ENCODE measurements around the gene DEF6. TPM values are rescaled to one million over a fixed set of nuclear protein-coding genes. Genes with fewer than 3 reads are reported as not detected.

The DEF6 gene
- total and polyA plus RNA-seq, 2 of the 13 experiments (the other 11 are each of a cell fraction or from before 2014, with no cell fraction given) = 5.2 to 10.0 TPM

GRCh38 chr6:35342258-35343091 lies 44.9 kb downstream of the DEF6 start, which contains the start of gene PPARD (continued):
- TF ChIP-seq YEATS4 (CRISPR knock-in tag; IDR thresholded peaks at IDR 0.05; ENCODE audit: borderline replicate concordance) = 0 out of 2 replicates have a peak, but pooled peaks have one; percentile 58
- peak; percentile 87; the same call in 1 of the 2 replicates for TF ChIP-seq ZNF607 (CRISPR knock-in tag; IDR thresholded peaks at IDR 0.05; ENCODE audit: borderline replicate concordance)
- TF ChIP-seq SOX13 (IDR thresholded peaks at IDR 0.05) = no peak
- TF ChIP-seq SOX13 (CRISPR knock-in tag; conservative IDR thresholded peaks at IDR 0.05 in 1 of 2, IDR thresholded peaks at IDR 0.05 in 1 of 2) = peak in 1 of 2 experiments; percentile 60; a peak in 1 of 4 replicates
- no peak for TF ChIP-seq ZFP41 (CRISPR knock-in tag; IDR thresholded peaks at IDR 0.05; ENCODE audit: borderline replicate concordance)
- TF ChIP-seq ATF7-NPFF (CRISPR knock-in tag; IDR thresholded peaks at IDR 0.05; ENCODE audit: low read depth) = peak; percentile 85; the same call in 1 of the 2 replicates
- TF ChIP-seq SIX4 (CRISPR knock-in tag; IDR thresholded peaks at IDR 0.05) = peak; percentile 40; the same call in 1 of the 2 replicates
- TF ChIP-seq ZC3H13 (CRISPR knock-in tag; IDR thresholded peaks at IDR 0.05) = peak; percentile 53; the same call in 1 of the 2 replicates
- TF ChIP-seq RFX3 (CRISPR knock-in tag; IDR thresholded peaks at IDR 0.05) = no peak
- TF ChIP-seq CREB1 (IDR thresholded peaks at IDR 0.05) = peak; percentile 88
- TF ChIP-seq CREB1 (CRISPR knock-in tag; IDR thresholded peaks at IDR 0.05) = peak; percentile 80
- 0 out of 2 replicates have a peak, but pooled peaks have one; percentile 49 for TF ChIP-seq GFI1 (CRISPR knock-in tag; IDR thresholded peaks at IDR 0.05; ENCODE audit: borderline replicate concordance)
- TF ChIP-seq ARNTL (CRISPR knock-in tag; IDR thresholded peaks at IDR 0.05) = peak; percentile 57; the same call in 1 of the 2 replicates
- TF ChIP-seq ISX (CRISPR knock-in tag; conservative IDR thresholded peaks at IDR 0.05) = no peak
- 0 out of 2 replicates have a peak, but pooled peaks have one; percentile 70 for TF ChIP-seq ZNF431 (CRISPR knock-in tag; IDR thresholded peaks at IDR 0.05; ENCODE audit: borderline replicate concordance, low read depth)
- TF ChIP-seq, protein P1, sequence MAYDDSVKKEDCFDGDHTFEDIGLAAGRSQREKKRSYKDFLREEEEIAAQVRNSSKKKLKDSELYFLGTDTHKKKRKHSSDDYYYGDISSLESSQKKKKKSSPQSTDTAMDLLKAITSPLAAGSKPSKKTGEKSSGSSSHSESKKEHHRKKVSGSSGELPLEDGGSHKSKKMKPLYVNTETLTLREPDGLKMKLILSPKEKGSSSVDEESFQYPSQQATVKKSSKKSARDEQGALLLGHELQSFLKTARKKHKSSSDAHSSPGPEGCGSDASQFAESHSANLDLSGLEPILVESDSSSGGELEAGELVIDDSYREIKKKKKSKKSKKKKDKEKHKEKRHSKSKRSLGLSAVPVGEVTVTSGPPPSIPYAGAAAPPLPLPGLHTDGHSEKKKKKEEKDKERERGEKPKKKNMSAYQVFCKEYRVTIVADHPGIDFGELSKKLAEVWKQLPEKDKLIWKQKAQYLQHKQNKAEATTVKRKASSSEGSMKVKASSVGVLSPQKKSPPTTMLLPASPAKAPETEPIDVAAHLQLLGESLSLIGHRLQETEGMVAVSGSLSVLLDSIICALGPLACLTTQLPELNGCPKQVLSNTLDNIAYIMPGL (CRISPR knock-in tag; IDR thresholded peaks at IDR 0.05; ENCODE audit: borderline replicate concordance in 1 of 2, low read depth in 1 of 2) = peak; percentile 93 to 96
- no peak for TF ChIP-seq ZNF382 (CRISPR knock-in tag; IDR thresholded peaks at IDR 0.05; ENCODE audit: borderline replicate concordance)
- TF ChIP-seq HNF4G (IDR thresholded peaks at IDR 0.05; ENCODE audit: borderline replicate concordance, low read depth, low read length) = 0 out of 2 replicates have a peak, but pooled peaks have one; percentile 8
- TF ChIP-seq HNF4G (CRISPR knock-in tag; IDR thresholded peaks at IDR 0.05; ENCODE audit: borderline replicate concordance, low read depth) = peak; percentile 59; the same call in 1 of the 2 replicates
- peak; percentile 91 for TF ChIP-seq ZNF598 (CRISPR knock-in tag; IDR thresholded peaks at IDR 0.05; ENCODE audit: borderline replicate concordance)
- peak; percentile 87 for TF ChIP-seq KAT7 (CRISPR knock-in tag; IDR thresholded peaks at IDR 0.05; ENCODE audit: borderline replicate concordance)
- TF ChIP-seq TEAD3 (CRISPR knock-in tag; optimal IDR thresholded peaks at IDR 0.05; ENCODE audit: borderline replicate concordance) = peak; percentile 85
- 0 out of 2 replicates have a peak, but pooled peaks have one; percentile 56 for TF ChIP-seq ZNF451 (CRISPR knock-in tag; IDR thresholded peaks at IDR 0.05)
- 0 out of 2 replicates have a peak, but pooled peaks have one; percentile 10 for TF ChIP-seq ZFP36L2 (CRISPR knock-in tag; IDR thresholded peaks at IDR 0.05)
- no peak for TF ChIP-seq MED13 (CRISPR knock-in tag; IDR thresholded peaks at IDR 0.05)
- TF ChIP-seq KLF12 (CRISPR knock-in tag; IDR thresholded peaks at IDR 0.05; ENCODE audit: borderline replicate concordance) = peak; percentile 67; the same call in 1 of the 2 replicates
- peak; percentile 77; the same call in 1 of the 2 replicates for TF ChIP-seq AHR (CRISPR knock-in tag; IDR thresholded peaks at IDR 0.05)

Data from HepG2 (cell line).